ENCODE measurements around the gene ZCCHC24. TPM values are rescaled to one million over a fixed set of nuclear protein-coding genes. Genes with fewer than 3 reads are reported as not detected.

Gene ZCCHC24
- total and polyA plus RNA-seq, 2 of the 8 experiments (the other 6 are each of a cell fraction or from before 2014, with no cell fraction given), result 3.9 to 6.9 TPM

DNA sequence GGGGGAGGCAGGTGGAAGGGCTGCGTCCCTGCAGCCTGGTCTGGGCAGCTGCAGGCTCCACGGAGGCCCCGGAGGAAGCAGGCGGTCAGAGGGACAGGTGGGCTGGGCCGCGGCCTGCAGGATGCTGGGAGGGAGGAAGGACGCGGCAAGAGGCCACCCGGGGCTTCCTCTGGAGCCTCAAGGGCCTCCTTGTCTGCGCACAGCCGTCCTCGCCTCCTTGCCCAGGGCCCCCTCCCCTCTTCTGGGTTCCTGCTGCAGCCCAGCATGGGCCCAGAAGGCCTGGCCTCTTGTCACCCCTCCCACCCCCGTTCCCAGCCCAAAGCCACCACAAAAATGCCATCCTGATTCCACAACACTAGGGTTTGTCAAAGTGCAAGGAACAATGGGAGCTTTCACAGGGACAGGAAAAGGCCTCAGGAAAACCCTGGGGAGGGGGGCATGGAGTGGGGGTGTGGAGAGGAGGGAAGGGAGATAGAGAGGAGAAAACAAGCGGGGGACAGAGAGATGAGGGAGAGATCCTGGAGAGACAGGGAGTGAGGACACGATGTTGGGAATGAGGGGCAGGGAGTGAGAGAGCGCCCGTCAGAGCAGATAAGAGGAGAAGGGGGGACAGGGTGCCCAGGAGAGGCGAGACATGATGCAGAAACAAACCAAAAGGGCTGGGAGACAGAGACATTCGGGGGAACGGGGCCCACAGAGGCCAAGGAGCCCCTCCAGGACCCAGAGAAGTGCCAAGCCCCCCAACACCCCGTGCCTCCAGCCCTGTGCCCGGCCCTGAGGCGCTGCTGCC, 41.8 kb downstream of the ZCCHC24 start (continued):
- no peak for TF ChIP-seq NRF1 (IDR thresholded peaks at IDR 0.05; ENCODE audit: low read depth, low read length)
- TF ChIP-seq CHD1 (IDR thresholded peaks at IDR 0.05; ENCODE audit: low read depth, low read length), result no peak
- no peak for TF ChIP-seq RFX5 (IDR thresholded peaks at IDR 0.05; ENCODE audit: borderline replicate concordance, low read depth, low read length)
- no peak for TF ChIP-seq RBBP5 (IDR thresholded peaks at IDR 0.05; ENCODE audit: borderline replicate concordance, low read depth, low read length)
- no peak for TF ChIP-seq YY1 (IDR thresholded peaks at IDR 0.05; ENCODE audit: low read depth, low read length)
